ENCODE measurements around the gene NPDC1. TPM values are rescaled to one million over a fixed set of nuclear protein-coding genes. Genes with fewer than 3 reads are reported as not detected.

Gene NPDC1
- polyA plus RNA-seq, 2 of the 4 experiments (the other 2 are of a cell fraction) = 12.7 to 40.6 TPM

DNA sequence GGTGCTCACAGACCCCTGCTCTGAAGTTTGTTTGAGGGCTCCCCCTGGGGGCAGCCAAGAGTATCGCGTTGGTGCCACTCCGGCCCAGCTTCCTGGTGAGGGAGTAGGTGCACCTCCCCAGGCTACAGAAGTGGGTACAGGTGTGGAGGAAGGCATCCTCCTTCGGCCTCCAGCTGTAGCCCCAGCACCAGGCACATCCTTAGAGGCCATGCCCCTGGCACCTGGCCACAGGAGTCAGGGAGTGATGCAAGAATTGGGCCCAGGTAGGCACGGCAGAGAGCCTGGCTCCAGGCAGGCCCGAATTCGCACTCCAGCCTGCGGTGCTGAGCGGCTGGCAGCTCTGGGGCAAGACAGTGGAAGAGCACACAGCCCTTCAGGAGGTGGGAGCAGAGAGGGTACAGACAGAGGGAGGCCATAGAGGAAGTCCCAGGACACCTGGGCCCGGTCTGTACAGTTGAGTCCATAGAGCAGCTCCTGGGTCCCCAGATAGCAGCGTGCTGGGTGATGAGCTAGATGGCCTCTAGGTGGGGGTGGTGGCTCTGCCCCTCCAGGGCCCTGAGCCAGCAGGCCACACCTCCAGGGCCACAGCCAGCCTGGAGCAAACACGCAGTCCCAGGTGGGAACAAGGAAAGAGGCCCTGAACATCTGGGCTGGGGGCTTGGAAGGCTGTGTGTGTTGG is 22.0 kb upstream of the NPDC1 start:
- Histone ChIP-seq H3K27ac (peak overlapping the region in 1 of 2 experiments; percentile 48; a peak in 1 of 6 replicates), H3K4me2 (no peak overlapping the region; the same call in 2 of the 3 replicates)
- POLR2A ChIA-PET = interaction anchor here (0.6 to 1.7 kb wide), 4 partner anchors 13 to 21 kb away, joined by 3 to 6 read pairs (median 4); partner anchors contain the start of gene MAN1B1

DNA sequence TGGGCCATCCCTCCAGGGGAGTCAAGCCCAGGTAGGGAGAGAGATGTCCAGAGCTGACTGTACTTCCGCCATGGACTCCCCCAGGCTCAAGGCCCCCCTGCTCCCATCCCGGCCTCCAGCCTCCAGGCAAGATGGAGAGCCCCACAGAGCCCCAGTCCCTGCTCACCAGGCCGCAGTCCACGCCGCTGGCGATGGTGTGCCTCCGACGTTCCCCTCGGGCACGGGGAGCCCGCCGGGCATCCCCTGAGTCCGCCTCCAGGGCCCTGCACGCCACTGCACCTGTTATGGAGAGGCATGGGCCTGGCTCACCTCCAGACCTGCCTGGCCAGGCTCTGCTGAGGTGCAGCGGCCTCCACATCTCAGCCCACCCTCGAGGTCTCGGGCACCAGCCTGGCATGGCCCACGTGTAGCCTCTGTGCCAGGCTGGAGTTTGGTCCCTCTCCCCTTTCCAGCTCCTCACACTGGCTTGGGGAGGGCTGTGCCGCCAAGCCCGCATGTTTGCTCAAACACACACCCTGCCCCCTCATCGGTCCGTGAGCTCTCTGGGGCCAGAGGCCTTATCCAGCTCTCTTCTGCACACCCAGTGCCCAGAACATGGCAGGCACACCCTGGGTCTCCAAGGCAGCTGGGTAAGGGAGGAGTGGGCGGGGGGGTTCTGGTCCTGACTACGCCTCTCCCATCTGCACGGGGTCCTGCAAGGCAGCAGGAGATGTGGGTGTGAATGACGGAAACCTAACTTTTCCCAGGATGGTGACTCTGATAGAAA is 20.3 kb upstream of the NPDC1 start:
- ChIA-PET POLR2A (interaction anchor here (1.7 kb wide), 1 partner anchor 11 kb away, joined by 5 read pairs; no protein-coding TSS in a partner anchor), CTCF (interaction anchor here (0.8 to 19.2 kb wide), 15 partner anchors 13 to 283 kb away, joined by 3 to 656 read pairs (median 4); partner anchors contain the start of genes ABCA2, ENTPD2, FUT7 and MAN1B1)
- Histone ChIP-seq H3K4me1 (peaks cover 25% of the 10 kb centered on the region), H3K9me3 (no peaks in the 10 kb centered on the region), H3K4me3 (no peak overlapping the region), H3K4me2 (no peak overlapping the region), H3K27ac (no peak overlapping the region)
- TF ChIP-seq, protein P1, sequence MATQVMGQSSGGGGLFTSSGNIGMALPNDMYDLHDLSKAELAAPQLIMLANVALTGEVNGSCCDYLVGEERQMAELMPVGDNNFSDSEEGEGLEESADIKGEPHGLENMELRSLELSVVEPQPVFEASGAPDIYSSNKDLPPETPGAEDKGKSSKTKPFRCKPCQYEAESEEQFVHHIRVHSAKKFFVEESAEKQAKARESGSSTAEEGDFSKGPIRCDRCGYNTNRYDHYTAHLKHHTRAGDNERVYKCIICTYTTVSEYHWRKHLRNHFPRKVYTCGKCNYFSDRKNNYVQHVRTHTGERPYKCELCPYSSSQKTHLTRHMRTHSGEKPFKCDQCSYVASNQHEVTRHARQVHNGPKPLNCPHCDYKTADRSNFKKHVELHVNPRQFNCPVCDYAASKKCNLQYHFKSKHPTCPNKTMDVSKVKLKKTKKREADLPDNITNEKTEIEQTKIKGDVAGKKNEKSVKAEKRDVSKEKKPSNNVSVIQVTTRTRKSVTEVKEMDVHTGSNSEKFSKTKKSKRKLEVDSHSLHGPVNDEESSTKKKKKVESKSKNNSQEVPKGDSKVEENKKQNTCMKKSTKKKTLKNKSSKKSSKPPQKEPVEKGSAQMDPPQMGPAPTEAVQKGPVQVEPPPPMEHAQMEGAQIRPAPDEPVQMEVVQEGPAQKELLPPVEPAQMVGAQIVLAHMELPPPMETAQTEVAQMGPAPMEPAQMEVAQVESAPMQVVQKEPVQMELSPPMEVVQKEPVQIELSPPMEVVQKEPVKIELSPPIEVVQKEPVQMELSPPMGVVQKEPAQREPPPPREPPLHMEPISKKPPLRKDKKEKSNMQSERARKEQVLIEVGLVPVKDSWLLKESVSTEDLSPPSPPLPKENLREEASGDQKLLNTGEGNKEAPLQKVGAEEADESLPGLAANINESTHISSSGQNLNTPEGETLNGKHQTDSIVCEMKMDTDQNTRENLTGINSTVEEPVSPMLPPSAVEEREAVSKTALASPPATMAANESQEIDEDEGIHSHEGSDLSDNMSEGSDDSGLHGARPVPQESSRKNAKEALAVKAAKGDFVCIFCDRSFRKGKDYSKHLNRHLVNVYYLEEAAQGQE (IDR thresholded peaks at IDR 0.05) = no peak
- TF ChIP-seq RAD21 (conservative IDR thresholded peaks at IDR 0.05 in 1 of 2, IDR thresholded peaks at IDR 0.05 in 1 of 2) = no peak
- TF ChIP-seq FOSB (CRISPR knock-in tag; IDR thresholded peaks at IDR 0.05) = no peak
- no peak for TF ChIP-seq JUN (IDR thresholded peaks at IDR 0.05)
- no peak for TF ChIP-seq NFE2L2 (conservative IDR thresholded peaks at IDR 0.05; ENCODE audit: low read length)
- no peak for DNase-seq (ENCODE audit: low read depth in 1 of 2, low spot score in 1 of 2)
- no peak for ATAC-seq
- no peak for FAIRE-seq
- WGBS (ENCODE audit: missing lambda C conversion rate) = 93% methylated on average over 23 of the region's 26 CpGs

More for the DNA sequence above, 22.0 kb upstream of the NPDC1 start:
- H3K4me1 ChIP-seq = peaks cover 27% of the 10 kb centered on the region
- ATAC-seq = peak; percentile 44 to 73
- no peak for TF ChIP-seq ZNF302 (CRISPR knock-in tag; IDR thresholded peaks at IDR 0.05)
- TF ChIP-seq, protein P2, sequence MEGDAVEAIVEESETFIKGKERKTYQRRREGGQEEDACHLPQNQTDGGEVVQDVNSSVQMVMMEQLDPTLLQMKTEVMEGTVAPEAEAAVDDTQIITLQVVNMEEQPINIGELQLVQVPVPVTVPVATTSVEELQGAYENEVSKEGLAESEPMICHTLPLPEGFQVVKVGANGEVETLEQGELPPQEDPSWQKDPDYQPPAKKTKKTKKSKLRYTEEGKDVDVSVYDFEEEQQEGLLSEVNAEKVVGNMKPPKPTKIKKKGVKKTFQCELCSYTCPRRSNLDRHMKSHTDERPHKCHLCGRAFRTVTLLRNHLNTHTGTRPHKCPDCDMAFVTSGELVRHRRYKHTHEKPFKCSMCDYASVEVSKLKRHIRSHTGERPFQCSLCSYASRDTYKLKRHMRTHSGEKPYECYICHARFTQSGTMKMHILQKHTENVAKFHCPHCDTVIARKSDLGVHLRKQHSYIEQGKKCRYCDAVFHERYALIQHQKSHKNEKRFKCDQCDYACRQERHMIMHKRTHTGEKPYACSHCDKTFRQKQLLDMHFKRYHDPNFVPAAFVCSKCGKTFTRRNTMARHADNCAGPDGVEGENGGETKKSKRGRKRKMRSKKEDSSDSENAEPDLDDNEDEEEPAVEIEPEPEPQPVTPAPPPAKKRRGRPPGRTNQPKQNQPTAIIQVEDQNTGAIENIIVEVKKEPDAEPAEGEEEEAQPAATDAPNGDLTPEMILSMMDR (IDR thresholded peaks at IDR 0.05) = peak; percentile 73
- no peak for TF ChIP-seq ZC3H11A (IDR thresholded peaks at IDR 0.05)
- TF ChIP-seq BHLHE40 (IDR thresholded peaks at IDR 0.05; ENCODE audit: low read depth, low read length) = no peak
- TF ChIP-seq MAZ (IDR thresholded peaks at IDR 0.05; ENCODE audit: borderline replicate concordance, low read depth, low read length) = no peak
- peak; percentile 59 to 62 for TF ChIP-seq RAD21 (conservative IDR thresholded peaks at IDR 0.05 in 1 of 2, IDR thresholded peaks at IDR 0.05 in 1 of 2)
- peak; percentile 60 for TF ChIP-seq SMC3 (IDR thresholded peaks at IDR 0.05)
- no peaks in the 10 kb centered on the region for H3K9me3 ChIP-seq
- peak; percentile 88 for DNase-seq (ENCODE audit: low read depth in 1 of 2, low spot score in 1 of 2)
- no peak overlapping the region for H3K4me3 ChIP-seq
- WGBS (ENCODE audit: missing lambda C conversion rate) = 37% methylated on average over 4 of the region's 12 CpGs
- FAIRE-seq = no peak
- CTCF ChIA-PET = interaction anchor here (0.5 to 19.2 kb wide), 39 partner anchors 14 to 301 kb away, joined by 3 to 656 read pairs (median 4); partner anchors contain the start of genes ABCA2, CLIC3, ENTPD2 and FUT7

DNA sequence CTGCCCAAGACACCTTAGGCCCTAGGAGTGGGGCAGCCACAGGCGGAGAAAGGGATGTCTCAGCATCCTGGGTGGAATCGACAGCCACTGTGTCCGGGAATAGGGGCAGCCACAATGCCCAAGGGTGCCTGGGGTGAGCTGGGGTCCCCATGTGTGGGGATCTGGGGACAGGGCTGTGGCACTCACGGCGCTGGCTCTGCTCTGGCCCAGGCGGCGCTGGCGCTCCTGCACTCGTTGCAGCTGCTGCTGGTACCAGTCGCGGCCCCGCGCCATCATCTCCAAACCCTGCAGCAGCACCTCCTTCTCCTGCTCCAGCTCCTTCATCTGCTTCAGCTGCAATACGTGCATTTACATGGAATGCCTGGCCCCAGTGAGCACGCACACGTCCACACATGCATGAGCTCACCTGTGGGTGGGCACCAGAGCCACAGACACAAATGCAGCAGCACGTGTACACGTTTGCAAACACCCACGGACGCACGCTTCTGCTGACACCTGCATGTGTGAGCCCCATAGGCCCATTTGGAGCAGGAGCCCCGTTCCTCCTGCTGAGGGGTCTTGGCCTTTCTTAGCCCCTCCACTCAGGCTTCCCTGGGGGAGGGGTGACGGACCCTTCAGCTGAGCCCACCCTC is 19.5 kb upstream of the NPDC1 start:
- Histone ChIP-seq H3K27ac (no peak overlapping the region), H3K9me3 (no peaks in the 10 kb centered on the region), H3K4me1 (peaks cover 20% of the 10 kb centered on the region), H3K4me2 (no peak overlapping the region), H3K4me3 (no peak overlapping the region)
- DNase-seq (ENCODE audit: low read depth in 1 of 2, low spot score in 1 of 2) = no peak
- WGBS (ENCODE audit: missing lambda C conversion rate) = 89% methylated on average over 23 of the region's 23 CpGs
- POLR2A ChIA-PET = no interaction called here
- TF ChIP-seq FOSB (CRISPR knock-in tag; IDR thresholded peaks at IDR 0.05) (no peak), NFE2L2 (conservative IDR thresholded peaks at IDR 0.05; ENCODE audit: low read length) (no peak), TP53 (CRISPR knock-in tag; IDR thresholded peaks at IDR 0.05) (no peak), ZC3H11A (IDR thresholded peaks at IDR 0.05) (no peak), EP300 (IDR thresholded peaks at IDR 0.05) (no peak), CEBPB (IDR thresholded peaks at IDR 0.05) (no peak), NPAS2 (CRISPR knock-in tag; IDR thresholded peaks at IDR 0.05; ENCODE audit: borderline replicate concordance) (no peak), TFCP2L1 (CRISPR knock-in tag; IDR thresholded peaks at IDR 0.05) (no peak), ZSCAN20 (CRISPR knock-in tag; IDR thresholded peaks at IDR 0.05) (no peak), CHD2 (IDR thresholded peaks at IDR 0.05; ENCODE audit: low read length, partially characterized antibody) (no peak)
- TF ChIP-seq, protein P3, sequence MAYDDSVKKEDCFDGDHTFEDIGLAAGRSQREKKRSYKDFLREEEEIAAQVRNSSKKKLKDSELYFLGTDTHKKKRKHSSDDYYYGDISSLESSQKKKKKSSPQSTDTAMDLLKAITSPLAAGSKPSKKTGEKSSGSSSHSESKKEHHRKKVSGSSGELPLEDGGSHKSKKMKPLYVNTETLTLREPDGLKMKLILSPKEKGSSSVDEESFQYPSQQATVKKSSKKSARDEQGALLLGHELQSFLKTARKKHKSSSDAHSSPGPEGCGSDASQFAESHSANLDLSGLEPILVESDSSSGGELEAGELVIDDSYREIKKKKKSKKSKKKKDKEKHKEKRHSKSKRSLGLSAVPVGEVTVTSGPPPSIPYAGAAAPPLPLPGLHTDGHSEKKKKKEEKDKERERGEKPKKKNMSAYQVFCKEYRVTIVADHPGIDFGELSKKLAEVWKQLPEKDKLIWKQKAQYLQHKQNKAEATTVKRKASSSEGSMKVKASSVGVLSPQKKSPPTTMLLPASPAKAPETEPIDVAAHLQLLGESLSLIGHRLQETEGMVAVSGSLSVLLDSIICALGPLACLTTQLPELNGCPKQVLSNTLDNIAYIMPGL (CRISPR knock-in tag; IDR thresholded peaks at IDR 0.05; ENCODE audit: borderline replicate concordance) = no peak
- FAIRE-seq = no peak
- no peak for ATAC-seq
- CTCF ChIA-PET = interaction anchor here (0.8 to 19.2 kb wide), 11 partner anchors 12 to 308 kb away, joined by 3 to 656 read pairs (median 15); partner anchors contain the start of genes ABCA2, ENTPD2, FUT7 and LCN8
